ENCODE results near the gene DAB1. TPM values are rescaled to one million over a fixed set of nuclear protein-coding genes. Genes with fewer than 3 reads are reported as not detected.

DAB1 gene
- total RNA-seq, 1 donor from 2014 or later, result 1.6 TPM

GRCh38 chr1:57091642-57092041, 332.2 kb downstream of the DAB1 start:
- Histone ChIP-seq H3K9me3 (ENCODE audit: insufficient read depth, low read depth, low read length) (no peaks in the 10 kb centered on the region), H3K9ac (ENCODE audit: low read length) (no peak overlapping the region), H3K27me3 (ENCODE audit: insufficient read depth, low read length) (no peaks in the 10 kb centered on the region), H3K36me3 (ENCODE audit: insufficient read depth, low read length) (no peaks in the 10 kb centered on the region), H3K27ac (ENCODE audit: low read depth, low read length) (no peak overlapping the region), H3K79me2 (ENCODE audit: insufficient read depth, low read length) (no peaks in the 10 kb centered on the region), H4K20me1 (ENCODE audit: insufficient read depth, low read length) (no peaks in the 10 kb centered on the region), H3K4me3 (ENCODE audit: insufficient read depth, low read depth, low read length) (no peak overlapping the region), H2AFZ (ENCODE audit: low read depth, low read length) (no peak overlapping the region), H3K4me2 (ENCODE audit: low read length) (no peak overlapping the region), H3K4me1 (ENCODE audit: insufficient read depth, low read length) (no peaks in the 10 kb centered on the region)
- Mint-ChIP-seq H3K27me3 (ENCODE audit: low read depth, unreplicated experiment) (peaks cover 4% of the 10 kb centered on the region), H3K9me3 (ENCODE audit: unreplicated experiment) (no peaks in the 10 kb centered on the region), H3K4me1 (ENCODE audit: low read depth, unreplicated experiment) (peaks cover 10% of the 10 kb centered on the region), H3K36me3 (ENCODE audit: low read depth, unreplicated experiment) (no peaks in the 10 kb centered on the region), H3K4me3 (ENCODE audit: unreplicated experiment) (no peak overlapping the region), H3K27ac (ENCODE audit: unreplicated experiment) (no peak overlapping the region)
- no peak for FAIRE-seq
- TF ChIP-seq, protein P1, sequence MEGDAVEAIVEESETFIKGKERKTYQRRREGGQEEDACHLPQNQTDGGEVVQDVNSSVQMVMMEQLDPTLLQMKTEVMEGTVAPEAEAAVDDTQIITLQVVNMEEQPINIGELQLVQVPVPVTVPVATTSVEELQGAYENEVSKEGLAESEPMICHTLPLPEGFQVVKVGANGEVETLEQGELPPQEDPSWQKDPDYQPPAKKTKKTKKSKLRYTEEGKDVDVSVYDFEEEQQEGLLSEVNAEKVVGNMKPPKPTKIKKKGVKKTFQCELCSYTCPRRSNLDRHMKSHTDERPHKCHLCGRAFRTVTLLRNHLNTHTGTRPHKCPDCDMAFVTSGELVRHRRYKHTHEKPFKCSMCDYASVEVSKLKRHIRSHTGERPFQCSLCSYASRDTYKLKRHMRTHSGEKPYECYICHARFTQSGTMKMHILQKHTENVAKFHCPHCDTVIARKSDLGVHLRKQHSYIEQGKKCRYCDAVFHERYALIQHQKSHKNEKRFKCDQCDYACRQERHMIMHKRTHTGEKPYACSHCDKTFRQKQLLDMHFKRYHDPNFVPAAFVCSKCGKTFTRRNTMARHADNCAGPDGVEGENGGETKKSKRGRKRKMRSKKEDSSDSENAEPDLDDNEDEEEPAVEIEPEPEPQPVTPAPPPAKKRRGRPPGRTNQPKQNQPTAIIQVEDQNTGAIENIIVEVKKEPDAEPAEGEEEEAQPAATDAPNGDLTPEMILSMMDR (IDR thresholded peaks at IDR 0.05; ENCODE audit: insufficient read depth, low read depth, low read length), result no peak
- TF ChIP-seq EZH2 (IDR thresholded peaks at IDR 0.05; ENCODE audit: insufficient read depth, low read length), result no peak
- DNase-seq (ENCODE audit: low read depth), result no peak

GRCh38 chr1:57089855-57090254, 334.0 kb downstream of the DAB1 start:
- Histone ChIP-seq H3K27me3 (ENCODE audit: insufficient read depth, low read length) (no peaks in the 10 kb centered on the region), H3K4me2 (ENCODE audit: low read length) (no peak overlapping the region), H2AFZ (ENCODE audit: low read depth, low read length) (no peak overlapping the region), H3K4me3 (ENCODE audit: insufficient read depth, low read depth, low read length) (no peak overlapping the region), H3K9ac (ENCODE audit: low read length) (no peak overlapping the region), H3K79me2 (ENCODE audit: insufficient read depth, low read length) (no peaks in the 10 kb centered on the region), H3K9me3 (ENCODE audit: insufficient read depth, low read depth, low read length) (no peaks in the 10 kb centered on the region), H3K27ac (ENCODE audit: low read depth, low read length) (no peak overlapping the region), H4K20me1 (ENCODE audit: insufficient read depth, low read length) (no peaks in the 10 kb centered on the region), H3K4me1 (ENCODE audit: insufficient read depth, low read length) (no peaks in the 10 kb centered on the region), H3K36me3 (ENCODE audit: insufficient read depth, low read length) (no peaks in the 10 kb centered on the region)
- Mint-ChIP-seq H3K4me1 (ENCODE audit: low read depth, unreplicated experiment) (peaks cover 10% of the 10 kb centered on the region), H3K9me3 (ENCODE audit: unreplicated experiment) (no peaks in the 10 kb centered on the region), H3K4me3 (ENCODE audit: unreplicated experiment) (no peak overlapping the region), H3K27me3 (ENCODE audit: low read depth, unreplicated experiment) (peaks cover 11% of the 10 kb centered on the region), H3K27ac (ENCODE audit: unreplicated experiment) (no peak overlapping the region), H3K36me3 (ENCODE audit: low read depth, unreplicated experiment) (no peaks in the 10 kb centered on the region)
- no peak for TF ChIP-seq EZH2 (IDR thresholded peaks at IDR 0.05; ENCODE audit: insufficient read depth, low read length)
- TF ChIP-seq, protein P1 (IDR thresholded peaks at IDR 0.05; ENCODE audit: insufficient read depth, low read depth, low read length), result no peak
- no peak for FAIRE-seq
- DNase-seq (ENCODE audit: low read depth), result no peak

GRCh38 chr1:57089221-57089620, 334.6 kb downstream of the DAB1 start:
- H3K27me3 Mint-ChIP-seq (ENCODE audit: low read depth, unreplicated experiment), result peaks cover 12% of the 10 kb centered on the region
- peaks cover 9% of the 10 kb centered on the region for H3K4me1 Mint-ChIP-seq (ENCODE audit: low read depth, unreplicated experiment)
- H3K9ac ChIP-seq (ENCODE audit: low read length), result no peak overlapping the region
- H3K36me3 ChIP-seq (ENCODE audit: insufficient read depth, low read length), result no peaks in the 10 kb centered on the region
- no peak for FAIRE-seq
- no peak overlapping the region for H2AFZ ChIP-seq (ENCODE audit: low read depth, low read length)
- no peak overlapping the region for H3K4me2 ChIP-seq (ENCODE audit: low read length)
- no peaks in the 10 kb centered on the region for H3K27me3 ChIP-seq (ENCODE audit: insufficient read depth, low read length)
- TF ChIP-seq, protein P1 (IDR thresholded peaks at IDR 0.05; ENCODE audit: insufficient read depth, low read depth, low read length), result no peak
- no peak for TF ChIP-seq EZH2 (IDR thresholded peaks at IDR 0.05; ENCODE audit: insufficient read depth, low read length)
- no peak overlapping the region for H3K27ac ChIP-seq (ENCODE audit: low read depth, low read length)
- H3K4me1 ChIP-seq (ENCODE audit: insufficient read depth, low read length), result no peaks in the 10 kb centered on the region
- no peaks in the 10 kb centered on the region for H3K9me3 Mint-ChIP-seq (ENCODE audit: unreplicated experiment)
- H3K36me3 Mint-ChIP-seq (ENCODE audit: low read depth, unreplicated experiment), result no peaks in the 10 kb centered on the region
- DNase-seq (ENCODE audit: low read depth), result no peak
- no peaks in the 10 kb centered on the region for H4K20me1 ChIP-seq (ENCODE audit: insufficient read depth, low read length)
- H3K79me2 ChIP-seq (ENCODE audit: insufficient read depth, low read length), result no peaks in the 10 kb centered on the region
- H3K4me3 Mint-ChIP-seq (ENCODE audit: unreplicated experiment), result no peak overlapping the region
- H3K4me3 ChIP-seq (ENCODE audit: insufficient read depth, low read depth, low read length), result no peak overlapping the region
- no peak overlapping the region for H3K27ac Mint-ChIP-seq (ENCODE audit: unreplicated experiment)
- H3K9me3 ChIP-seq (ENCODE audit: insufficient read depth, low read depth, low read length), result no peaks in the 10 kb centered on the region

Data from astrocyte (in vitro differentiated cells and primary cell).